IPS DF 19.7 (cell line): ENCODE results near the gene MYL7.

Experiments used
- DNase-seq: peaks from one replicate; pipeline ENCODE4 v3.0.0-alpha.2; 2013; ENCODE audit warnings: low read depth, low spot score

Gene MYL7

DNA sequence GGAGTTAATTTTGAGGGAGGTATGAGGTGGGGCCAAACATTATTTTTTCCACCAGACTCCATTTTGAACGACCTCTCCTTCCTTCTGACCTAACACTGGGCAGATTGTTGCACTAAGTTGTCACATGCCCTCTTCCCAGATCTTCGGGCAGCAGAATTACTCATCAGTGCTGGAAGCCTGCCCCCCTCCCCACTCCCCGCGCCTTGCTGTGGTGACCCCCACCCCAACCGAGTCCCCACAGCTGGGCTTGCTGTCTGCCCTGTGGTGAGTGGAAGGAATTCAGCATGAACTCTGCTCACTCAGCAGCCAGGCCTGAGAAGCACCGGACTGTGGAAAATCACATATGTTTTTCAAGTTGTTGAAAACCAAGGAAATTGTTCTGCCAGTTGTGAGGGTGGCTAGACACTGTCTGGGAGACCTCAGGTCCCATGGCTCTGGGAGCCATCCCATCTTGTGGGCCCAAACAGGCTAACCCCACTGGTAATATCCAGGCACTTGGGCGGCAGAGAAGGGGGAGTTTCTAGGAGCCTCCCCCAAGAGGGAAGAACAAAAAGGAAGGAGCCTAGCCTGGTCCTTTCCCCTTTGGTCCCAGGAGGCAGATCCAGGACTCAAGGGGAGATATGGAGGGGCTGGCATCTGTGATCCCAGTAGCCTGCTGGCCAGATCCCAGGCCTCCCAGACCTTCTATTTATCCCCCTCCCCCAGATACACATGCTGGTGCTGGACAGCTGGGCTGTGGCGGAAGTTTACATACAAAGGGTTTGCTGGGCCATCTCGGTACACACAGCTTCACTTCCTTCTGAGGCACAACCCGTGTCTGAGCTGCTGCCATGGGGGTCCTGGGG lies 40.5 kb downstream of the MYL7 start:
- DNase-seq: no peak

DNA sequence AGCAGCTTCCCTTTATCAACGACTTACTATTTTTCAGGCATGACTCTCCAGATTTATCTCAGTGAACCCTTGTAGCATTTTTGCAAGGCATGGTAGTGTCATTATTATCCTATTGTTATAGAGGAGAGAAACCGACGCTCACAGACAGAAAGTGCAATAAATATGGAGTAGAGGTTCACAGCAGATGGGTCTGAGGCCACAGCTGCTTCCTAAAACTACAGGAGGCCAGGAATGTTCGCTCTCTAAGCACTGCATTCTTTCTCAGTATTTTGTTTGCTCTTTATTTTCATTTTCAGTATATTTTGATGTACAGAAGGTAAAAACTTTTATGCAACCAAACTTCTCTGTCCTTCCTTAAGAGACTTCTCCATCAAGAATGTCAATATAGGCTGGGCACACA lies 41.5 kb downstream of the MYL7 start:
- DNase-seq: no peak

GRCh38 chr7:44098092-44099068 lies 42.8 kb downstream of the MYL7 start:
- DNase-seq: no peak

GRCh38 chr7:44097064-44097932 lies 43.8 kb downstream of the MYL7 start:
- no peak for DNase-seq

DNA sequence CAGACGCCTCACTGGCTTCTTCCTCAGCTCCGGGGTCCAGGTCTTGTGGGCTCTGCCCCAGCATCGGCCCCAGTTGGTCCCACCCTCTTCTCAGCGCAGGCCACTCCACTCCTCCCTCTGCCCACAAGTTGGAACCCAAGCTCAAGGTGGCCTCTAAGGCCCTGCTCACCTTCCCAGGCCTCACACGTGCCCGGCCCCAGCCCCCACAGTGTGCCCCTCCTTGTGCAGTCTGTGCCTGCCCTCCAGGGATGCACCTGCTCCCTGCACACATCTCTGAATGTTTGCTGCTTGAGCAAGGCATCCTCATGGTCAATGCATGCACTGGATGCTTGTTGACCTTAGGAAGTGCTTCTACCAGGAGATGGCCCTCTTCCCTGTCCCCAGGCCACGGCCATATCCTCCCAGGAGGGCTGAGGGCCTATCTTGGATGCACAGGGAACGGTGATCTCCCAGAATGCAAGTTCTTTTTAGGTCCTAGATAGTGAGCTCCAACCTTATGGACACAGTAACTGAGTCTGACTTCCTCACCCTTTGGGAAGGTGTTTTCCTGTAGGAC lies 44.7 kb downstream of the MYL7 start:
- no peak for DNase-seq

- DNase-seq: no peak
Observed at GRCh38 chr7:44095781-44096180, 45.4 kb downstream of the MYL7 start.

DNA sequence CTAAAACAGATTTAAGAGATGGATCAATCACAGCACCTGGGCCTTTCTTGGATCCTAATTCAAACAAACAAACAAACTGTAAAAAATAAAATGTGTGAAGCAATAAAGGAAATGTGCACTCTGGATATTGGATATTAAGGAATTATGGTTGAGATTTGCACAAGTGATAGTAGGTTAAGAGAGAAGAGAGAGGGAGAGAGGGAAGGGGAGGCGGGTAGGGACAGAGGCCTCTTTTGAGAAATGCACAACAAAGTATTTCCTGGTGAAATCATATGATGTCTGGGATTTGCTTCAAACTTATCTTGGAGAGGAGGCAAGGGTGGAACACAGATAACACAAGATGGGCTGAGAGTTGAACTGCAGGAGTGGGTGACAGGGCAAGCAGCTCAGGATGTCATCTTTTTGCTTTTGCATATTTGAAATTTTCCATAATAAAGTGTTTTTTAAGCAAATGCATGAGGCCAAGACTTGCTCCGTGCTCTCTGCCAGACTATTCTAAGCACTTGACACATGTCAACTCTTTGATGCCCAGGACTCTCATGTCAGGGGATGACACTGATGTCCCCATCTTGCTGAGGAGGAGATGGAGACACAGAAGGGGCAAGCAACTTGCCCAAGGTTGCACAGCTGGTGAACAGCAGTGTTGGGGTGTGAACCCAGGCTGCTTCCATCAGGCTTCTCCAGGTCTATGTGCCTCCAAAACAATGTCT lies 46.1 kb downstream of the MYL7 start:
- no peak for DNase-seq

DNA sequence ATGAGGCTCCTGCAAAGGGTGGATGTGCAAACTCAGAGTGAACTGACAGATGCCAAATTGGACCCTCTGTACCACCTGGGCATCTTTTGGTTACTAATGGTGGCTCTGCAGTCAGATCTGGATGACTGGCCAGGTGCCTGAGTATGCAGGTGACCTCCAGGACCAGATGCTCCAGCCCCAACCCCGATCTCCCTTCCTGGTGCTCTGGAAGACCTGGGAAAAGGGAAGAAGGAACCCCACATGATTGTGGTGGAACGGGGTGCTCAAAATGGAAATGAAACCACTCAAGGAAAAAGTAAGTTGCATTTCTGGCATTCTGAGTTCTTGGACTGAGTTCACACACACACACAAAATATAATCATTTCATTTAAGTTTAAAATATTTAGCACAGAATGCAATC lies 46.8 kb downstream of the MYL7 start:
- DNase-seq: no peak

DNA sequence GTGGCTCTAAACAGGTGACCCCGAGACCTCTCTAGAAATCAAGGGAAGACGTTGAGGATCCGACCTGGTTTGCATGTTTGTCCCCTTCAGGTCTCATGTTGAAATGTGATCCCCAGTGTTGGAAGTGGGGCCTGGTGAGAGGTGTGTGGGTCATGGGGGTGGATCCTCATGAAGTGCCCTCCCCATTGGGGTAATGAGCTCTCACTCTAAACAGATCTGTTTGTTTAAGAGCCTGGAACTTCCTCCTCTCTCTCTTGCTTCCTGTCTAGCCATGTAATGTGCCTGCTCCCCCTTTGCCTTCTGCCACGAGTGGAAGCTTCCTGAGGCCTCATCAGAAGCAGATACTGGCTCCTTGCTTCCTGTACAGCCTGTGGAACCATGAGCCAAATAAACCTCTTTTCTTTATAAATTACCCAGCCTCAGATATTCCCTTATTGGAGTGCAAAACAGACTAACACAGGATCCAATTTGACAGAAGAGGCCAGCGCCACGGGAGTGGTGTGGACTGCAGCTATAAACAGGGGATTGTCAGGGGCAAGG lies 48.0 kb downstream of the MYL7 start:
- DNase-seq: no peak
